Measurements from ENCODE around the gene MCC.

- TF ChIP-seq CTCF (optimal IDR thresholded peaks at IDR 0.05 in 1 of 3, IDR thresholded peaks at IDR 0.05 in 1 of 3, conservative IDR thresholded peaks at IDR 0.05 in 1 of 3; ENCODE audit: extremely low read depth in 1 of 3, insufficient read depth in 2 of 3, low read length in 3 of 3) (no peak), EZH2 (IDR thresholded peaks at IDR 0.05; ENCODE audit: low read length) (no peak)
Measured at GRCh38 chr5:113433862-113434612, 54.2 kb downstream of the MCC start.
